ENCODE results near the gene PRTFDC1.

PRTFDC1 gene

DNA sequence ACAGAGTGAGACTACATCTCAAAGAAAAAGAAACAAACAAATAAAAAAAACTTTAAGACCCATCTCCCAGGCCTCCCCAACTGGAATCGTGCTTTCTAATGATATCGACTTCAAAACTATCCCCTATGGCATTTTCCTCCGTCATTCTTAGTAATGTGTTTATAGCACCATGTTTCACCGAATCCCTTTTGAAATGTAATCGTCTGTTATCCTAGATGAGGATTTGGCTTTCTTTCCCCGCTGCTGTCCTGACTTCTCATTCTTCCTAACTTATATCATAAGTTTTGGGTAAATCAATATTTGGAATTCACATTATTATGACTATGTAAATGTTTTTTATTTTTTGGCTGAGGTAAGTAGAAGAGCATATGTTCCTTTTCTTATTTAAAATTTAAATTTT is 151.5 kb downstream of the PRTFDC1 start:
- no peak overlapping the region for H3K27ac ChIP-seq (ENCODE audit: low read depth, low read length)
- H3K9me3 ChIP-seq (ENCODE audit: control insufficient read depth, insufficient read depth, low read length), result no peaks in the 10 kb centered on the region
- H3K9me2 ChIP-seq (replicated peaks; ENCODE audit: control insufficient read depth, low read length), result no peaks in the 10 kb centered on the region
- no peaks in the 10 kb centered on the region for H3K79me2 ChIP-seq (ENCODE audit: control insufficient read depth, low read length)
- no peaks in the 10 kb centered on the region for H3K27me3 ChIP-seq (ENCODE audit: control insufficient read depth, low read length)
- TF ChIP-seq, protein P1, sequence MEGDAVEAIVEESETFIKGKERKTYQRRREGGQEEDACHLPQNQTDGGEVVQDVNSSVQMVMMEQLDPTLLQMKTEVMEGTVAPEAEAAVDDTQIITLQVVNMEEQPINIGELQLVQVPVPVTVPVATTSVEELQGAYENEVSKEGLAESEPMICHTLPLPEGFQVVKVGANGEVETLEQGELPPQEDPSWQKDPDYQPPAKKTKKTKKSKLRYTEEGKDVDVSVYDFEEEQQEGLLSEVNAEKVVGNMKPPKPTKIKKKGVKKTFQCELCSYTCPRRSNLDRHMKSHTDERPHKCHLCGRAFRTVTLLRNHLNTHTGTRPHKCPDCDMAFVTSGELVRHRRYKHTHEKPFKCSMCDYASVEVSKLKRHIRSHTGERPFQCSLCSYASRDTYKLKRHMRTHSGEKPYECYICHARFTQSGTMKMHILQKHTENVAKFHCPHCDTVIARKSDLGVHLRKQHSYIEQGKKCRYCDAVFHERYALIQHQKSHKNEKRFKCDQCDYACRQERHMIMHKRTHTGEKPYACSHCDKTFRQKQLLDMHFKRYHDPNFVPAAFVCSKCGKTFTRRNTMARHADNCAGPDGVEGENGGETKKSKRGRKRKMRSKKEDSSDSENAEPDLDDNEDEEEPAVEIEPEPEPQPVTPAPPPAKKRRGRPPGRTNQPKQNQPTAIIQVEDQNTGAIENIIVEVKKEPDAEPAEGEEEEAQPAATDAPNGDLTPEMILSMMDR (IDR thresholded peaks at IDR 0.05; ENCODE audit: low read depth, low read length, poor library complexity, severe bottlenecking), result no peak
- TF ChIP-seq EZH2phosphoT487 (IDR thresholded peaks at IDR 0.05; ENCODE audit: borderline replicate concordance, low read length), result no peak
- H3F3A ChIP-seq (ENCODE audit: control insufficient read depth, insufficient read depth), result no peaks in the 10 kb centered on the region
- H3K4me2 ChIP-seq (ENCODE audit: low read length), result no peak overlapping the region
- no peak overlapping the region for H3K4me3 ChIP-seq (ENCODE audit: low read length)
- H4K20me1 ChIP-seq (ENCODE audit: control insufficient read depth, insufficient read depth, low read depth, low read length), result no peaks in the 10 kb centered on the region
- H3K36me3 ChIP-seq (ENCODE audit: control insufficient read depth, low read length), result no peaks in the 10 kb centered on the region
- no peaks in the 10 kb centered on the region for H3K4me1 ChIP-seq (ENCODE audit: control insufficient read depth, low read length)

Data from DOHH2 (cell line).